ENCODE data around the gene SP140L.
"Not testable (repeated sequence)": the region's sequence is repeated elsewhere in the genome, so short reads cannot be mapped to it uniquely, and the experiment has no call there.

Gene SP140L

GRCh38 chr2:230324503-230324902 lies 2.5 kb upstream of the SP140L start:
- no peak for DNase-seq

- no peak for DNase-seq
Measured at GRCh38 chr2:230325316-230326243, 1.4 kb upstream of the SP140L start.

GRCh38 chr2:230327418-230328154 lies 593 bp downstream of the SP140L start:
- no peak for DNase-seq

- DNase-seq, result no peak
Measured at GRCh38 chr2:230328155-230328458, 1.1 kb downstream of the SP140L start.

GRCh38 chr2:230329946-230330605 lies 3.1 kb downstream of the SP140L start:
- DNase-seq, result no peak

- DNase-seq, result no peak
Measured at GRCh38 chr2:230330725-230331124, 3.7 kb downstream of the SP140L start.

GRCh38 chr2:230335461-230335863 lies 8.5 kb downstream of the SP140L start:
- no peak for DNase-seq

- DNase-seq, result no peak
Measured at GRCh38 chr2:230335864-230336506, 9.0 kb downstream of the SP140L start.

GRCh38 chr2:230341936-230342528 lies 15.0 kb downstream of the SP140L start:
- DNase-seq, result not testable (repeated sequence)

- not testable (repeated sequence) for DNase-seq
Measured at GRCh38 chr2:230343041-230343624, 16.1 kb downstream of the SP140L start.

- DNase-seq, result no peak
Measured at GRCh38 chr2:230343747-230344146, 16.8 kb downstream of the SP140L start.

- no peak for DNase-seq
Measured at GRCh38 chr2:230346465-230346864, 19.5 kb downstream of the SP140L start.

- no peak for DNase-seq
Measured at GRCh38 chr2:230346921-230347533, 20.0 kb downstream of the SP140L start.

GRCh38 chr2:230347659-230348305 lies 20.8 kb downstream of the SP140L start:
- DNase-seq, result no peak

GRCh38 chr2:230348787-230349186 lies 21.8 kb downstream of the SP140L start:
- no peak for DNase-seq

- DNase-seq, result no peak
Measured at GRCh38 chr2:230356084-230356483, 29.1 kb downstream of the SP140L start.

- DNase-seq, result no peak
Measured at GRCh38 chr2:230358305-230358704, 31.3 kb downstream of the SP140L start.

- no peak for DNase-seq
Measured at GRCh38 chr2:230360028-230360427, 33.0 kb downstream of the SP140L start.

- DNase-seq, result no peak
Measured at GRCh38 chr2:230362030-230362691, 35.2 kb downstream of the SP140L start.

- no peak for DNase-seq
Measured at GRCh38 chr2:230382108-230382507, 55.1 kb downstream of the SP140L start.

GRCh38 chr2:230383453-230383852 lies 56.5 kb downstream of the SP140L start:
- no peak for DNase-seq
